ENCODE results near the gene EBP. TPM values are rescaled to one million over a fixed set of nuclear protein-coding genes. Genes with fewer than 3 reads are reported as not detected.

The EBP gene
- total and polyA plus RNA-seq, 9 donors = 15.4 to 117 (median 26.6) TPM

Other genes with a start within 250 kb of the EBP start
- gene SSX3, start 165.1 kb upstream of the EBP start, total RNA-seq = not detected
- gene SSX3, start 165.1 kb upstream of the EBP start, polyA plus RNA-seq = not detected
- not detected for gene SSX4, start 138.3 kb upstream of the EBP start, total RNA-seq
- gene SSX4, start 138.3 kb upstream of the EBP start, polyA plus RNA-seq = not detected
- gene SSX4B, start 109.8 kb upstream of the EBP start, total RNA-seq = not detected
- not detected for gene SSX4B, start 109.8 kb upstream of the EBP start, polyA plus RNA-seq
- 10 to 100 TPM in 4 of 7 donors, 1 to 10 TPM in 3; 6.2 to 26.0 (median 13.6) TPM for gene SLC38A5, start 51.5 kb upstream of the EBP start, total RNA-seq
- 10 to 100 TPM in 1 of 2 donors, 1 to 10 TPM in 1; 8.3 to 10.7 TPM for gene SLC38A5, start 51.5 kb upstream of the EBP start, polyA plus RNA-seq
- gene FTSJ1, start 45.6 kb upstream of the EBP start, total RNA-seq = 10 to 100 TPM; 23.2 to 45.9 (median 32.7) TPM
- 10 to 100 TPM; 24.8 to 28.2 TPM for gene FTSJ1, start 45.6 kb upstream of the EBP start, polyA plus RNA-seq
- gene PORCN, start 12.8 kb upstream of the EBP start, total RNA-seq = 10 to 100 TPM in 3 of 7 donors, 1 to 10 TPM in 4; 8.0 to 13.9 (median 9.9) TPM
- gene PORCN, start 12.8 kb upstream of the EBP start, polyA plus RNA-seq = 10 to 100 TPM in 1 of 2 donors, 1 to 10 TPM in 1; 7.6 to 10.9 TPM
- gene TBC1D25, start 17.9 kb downstream of the EBP start, total RNA-seq = 10 to 100 TPM in 6 of 7 donors, 1 to 10 TPM in 1; 8.1 to 16.0 (median 12.2) TPM
- gene TBC1D25, start 17.9 kb downstream of the EBP start, polyA plus RNA-seq = 10 to 100 TPM in 1 of 2 donors, 1 to 10 TPM in 1; 8.5 to 10.8 TPM
- 100 to 1,000 TPM; 103 to 421 (median 153) TPM for gene RBM3, start 52.7 kb downstream of the EBP start, total RNA-seq
- 100 to 1,000 TPM; 139 to 205 TPM for gene RBM3, start 52.7 kb downstream of the EBP start, polyA plus RNA-seq
- gene WDR13, start 75.7 kb downstream of the EBP start, total RNA-seq = 100 to 1,000 TPM in 6 of 7 donors, 10 to 100 TPM in 1; 98.8 to 189 (median 148) TPM
- gene WDR13, start 75.7 kb downstream of the EBP start, polyA plus RNA-seq = 100 to 1,000 TPM in 1 of 2 donors, 1 to 10 TPM in 1; 8.5 to 169 TPM
- gene WAS, start 162.0 kb downstream of the EBP start, total RNA-seq = 1 to 10 TPM in 6 of 7 donors, under 1 TPM in 1; 0.95 to 7.7 (median 3.1) TPM
- gene WAS, start 162.0 kb downstream of the EBP start, polyA plus RNA-seq = 1 to 10 TPM; 1.3 to 3.2 TPM
- gene SUV39H1, start 174.9 kb downstream of the EBP start, total RNA-seq = 1 to 10 TPM; 3.2 to 7.7 (median 5.2) TPM
- 1 to 10 TPM; 3.5 to 5.6 TPM for gene SUV39H1, start 174.9 kb downstream of the EBP start, polyA plus RNA-seq
- not detected for gene GLOD5, start 239.9 kb downstream of the EBP start, total RNA-seq
- not detected for gene GLOD5, start 239.9 kb downstream of the EBP start, polyA plus RNA-seq